ENCODE data around the gene MAP7D2. TPM values are rescaled to one million over a fixed set of nuclear protein-coding genes. Genes with fewer than 3 reads are reported as not detected.

MAP7D2 gene
- total RNA-seq, 1 donor from 2014 or later, result not detected

- Histone ChIP-seq H3K27ac (ENCODE audit: low read depth, low read length) (no peak overlapping the region), H3K9ac (ENCODE audit: low read depth in 1 of 3, low read length in 3 of 3) (no peak overlapping the region), H3K36me3 (ENCODE audit: control insufficient read depth in 3 of 3, insufficient read depth in 3 of 3, low read length in 3 of 3) (peaks cover 4 to 18% (median 5%) of the 10 kb centered on the region in 3 donors), H3K9me3 (ENCODE audit: control insufficient read depth in 3 of 3, low read length in 3 of 3) (no peaks in the 10 kb centered on the region), H3K4me3 (ENCODE audit: low read length in 3 of 3) (no peak overlapping the region), H3K27me3 (ENCODE audit: control insufficient read depth in 3 of 3, insufficient read depth in 3 of 3, low read length in 3 of 3) (no peaks in the 10 kb centered on the region), H3K4me1 (ENCODE audit: control insufficient read depth in 3 of 3, insufficient read depth in 3 of 3, low read length in 3 of 3) (no peaks in the 10 kb centered on the region)
Measured at GRCh38 chrX:20124964-20125363, 8.3 kb upstream of the MAP7D2 start.

GRCh38 chrX:20118065-20118824 is 1.5 kb upstream of the MAP7D2 start:
- H3K9ac ChIP-seq (ENCODE audit: low read depth in 1 of 3, low read length in 3 of 3), result no peak overlapping the region
- peaks cover 15 to 18% (median 17%) of the 10 kb centered on the region in 3 donors for H3K27me3 ChIP-seq (ENCODE audit: control insufficient read depth in 3 of 3, insufficient read depth in 3 of 3, low read length in 3 of 3)
- H3K36me3 ChIP-seq (ENCODE audit: control insufficient read depth in 3 of 3, insufficient read depth in 3 of 3, low read length in 3 of 3), result no peaks in the 10 kb centered on the region
- peaks cover 0 to 2% (median 0%) of the 10 kb centered on the region in 3 donors for H3K9me3 ChIP-seq (ENCODE audit: control insufficient read depth in 3 of 3, low read length in 3 of 3)
- no peak overlapping the region for H3K4me3 ChIP-seq (ENCODE audit: low read length in 3 of 3)
- no peak overlapping the region for H3K27ac ChIP-seq (ENCODE audit: low read depth, low read length)
- peaks cover 0 to 7% (median 5%) of the 10 kb centered on the region in 3 donors for H3K4me1 ChIP-seq (ENCODE audit: control insufficient read depth in 3 of 3, insufficient read depth in 3 of 3, low read length in 3 of 3)

DNA sequence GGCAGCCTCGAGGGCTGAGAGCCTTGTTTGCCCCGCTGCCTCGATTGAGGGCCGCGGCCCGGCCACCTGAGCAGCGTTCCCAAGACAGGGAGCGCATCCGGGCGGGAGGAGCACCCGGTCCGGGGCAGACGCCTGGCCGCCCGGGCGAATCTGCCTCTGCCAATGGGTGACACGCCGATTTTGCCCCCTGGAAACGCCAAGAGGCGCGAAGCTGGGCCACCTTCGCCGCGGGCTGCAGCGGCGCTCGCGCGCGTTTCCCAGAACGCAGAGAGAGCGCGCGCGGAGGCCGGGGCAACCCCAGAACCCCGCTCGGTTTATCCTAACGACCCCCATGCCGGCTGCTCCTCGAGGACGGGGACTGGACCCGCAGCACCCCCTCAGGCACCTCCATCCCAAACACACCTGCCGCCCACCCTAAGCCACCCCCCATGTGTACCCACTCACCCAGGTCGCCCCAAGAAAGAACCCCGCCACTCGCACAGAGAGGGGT is 575 bp downstream of the MAP7D2 start:
- H3K4me1 ChIP-seq (ENCODE audit: control insufficient read depth in 3 of 3, insufficient read depth in 3 of 3, low read length in 3 of 3), result peaks cover 0 to 7% (median 5%) of the 10 kb centered on the region in 3 donors
- H3K27me3 ChIP-seq (ENCODE audit: control insufficient read depth in 3 of 3, insufficient read depth in 3 of 3, low read length in 3 of 3), result peaks cover 15 to 20% (median 18%) of the 10 kb centered on the region in 3 donors
- no peaks in the 10 kb centered on the region for H3K36me3 ChIP-seq (ENCODE audit: control insufficient read depth in 3 of 3, insufficient read depth in 3 of 3, low read length in 3 of 3)
- no peak overlapping the region for H3K27ac ChIP-seq (ENCODE audit: low read depth, low read length)
- H3K9me3 ChIP-seq (ENCODE audit: control insufficient read depth in 3 of 3, low read length in 3 of 3), result peaks cover 0 to 2% (median 0%) of the 10 kb centered on the region in 3 donors
- no peak overlapping the region for H3K9ac ChIP-seq (ENCODE audit: low read depth in 1 of 3, low read length in 3 of 3)
- H3K4me3 ChIP-seq (ENCODE audit: low read length in 3 of 3), result peak overlapping the region in 2 of 3 donors; percentile 35 to 57

GRCh38 chrX:20112022-20112774 is 4.5 kb downstream of the MAP7D2 start:
- H3K27me3 ChIP-seq (ENCODE audit: control insufficient read depth in 3 of 3, insufficient read depth in 3 of 3, low read length in 3 of 3), result peaks cover 7 to 16% (median 11%) of the 10 kb centered on the region in 3 donors
- no peak overlapping the region for H3K27ac ChIP-seq (ENCODE audit: low read depth, low read length)
- no peaks in the 10 kb centered on the region for H3K36me3 ChIP-seq (ENCODE audit: control insufficient read depth in 3 of 3, insufficient read depth in 3 of 3, low read length in 3 of 3)
- no peak overlapping the region for H3K4me3 ChIP-seq (ENCODE audit: low read length in 3 of 3)
- peaks cover 0 to 7% (median 5%) of the 10 kb centered on the region in 3 donors for H3K4me1 ChIP-seq (ENCODE audit: control insufficient read depth in 3 of 3, insufficient read depth in 3 of 3, low read length in 3 of 3)
- H3K9me3 ChIP-seq (ENCODE audit: control insufficient read depth in 3 of 3, low read length in 3 of 3), result peaks cover 0 to 1% (median 0%) of the 10 kb centered on the region in 3 donors
- H3K9ac ChIP-seq (ENCODE audit: low read depth in 1 of 3, low read length in 3 of 3), result no peak overlapping the region

- no peaks in the 10 kb centered on the region for H3K9me3 ChIP-seq (ENCODE audit: control insufficient read depth in 3 of 3, low read length in 3 of 3)
- no peaks in the 10 kb centered on the region for H3K36me3 ChIP-seq (ENCODE audit: control insufficient read depth in 3 of 3, insufficient read depth in 3 of 3, low read length in 3 of 3)
- H3K4me1 ChIP-seq (ENCODE audit: control insufficient read depth in 3 of 3, insufficient read depth in 3 of 3, low read length in 3 of 3), result peaks cover 0 to 4% (median 0%) of the 10 kb centered on the region in 3 donors
- no peak overlapping the region for H3K27ac ChIP-seq (ENCODE audit: low read depth, low read length)
- peaks cover 3 to 9% (median 5%) of the 10 kb centered on the region in 3 donors for H3K27me3 ChIP-seq (ENCODE audit: control insufficient read depth in 3 of 3, insufficient read depth in 3 of 3, low read length in 3 of 3)
- H3K4me3 ChIP-seq (ENCODE audit: low read length in 3 of 3), result no peak overlapping the region
- no peak overlapping the region for H3K9ac ChIP-seq (ENCODE audit: low read depth in 1 of 3, low read length in 3 of 3)
Measured at GRCh38 chrX:20111271-20111670, 5.4 kb downstream of the MAP7D2 start.

- Histone ChIP-seq H3K4me3 (ENCODE audit: low read length in 3 of 3) (no peak overlapping the region), H3K4me1 (ENCODE audit: control insufficient read depth in 3 of 3, insufficient read depth in 3 of 3, low read length in 3 of 3) (no peaks in the 10 kb centered on the region), H3K36me3 (ENCODE audit: control insufficient read depth in 3 of 3, insufficient read depth in 3 of 3, low read length in 3 of 3) (no peaks in the 10 kb centered on the region), H3K9ac (ENCODE audit: low read depth in 1 of 3, low read length in 3 of 3) (no peak overlapping the region), H3K27me3 (ENCODE audit: control insufficient read depth in 3 of 3, insufficient read depth in 3 of 3, low read length in 3 of 3) (peaks cover 0 to 4% (median 0%) of the 10 kb centered on the region in 3 donors), H3K9me3 (ENCODE audit: control insufficient read depth in 3 of 3, low read length in 3 of 3) (no peaks in the 10 kb centered on the region), H3K27ac (ENCODE audit: low read depth, low read length) (no peak overlapping the region)
Measured at GRCh38 chrX:20101934-20102581, 14.6 kb downstream of the MAP7D2 start.

DNA sequence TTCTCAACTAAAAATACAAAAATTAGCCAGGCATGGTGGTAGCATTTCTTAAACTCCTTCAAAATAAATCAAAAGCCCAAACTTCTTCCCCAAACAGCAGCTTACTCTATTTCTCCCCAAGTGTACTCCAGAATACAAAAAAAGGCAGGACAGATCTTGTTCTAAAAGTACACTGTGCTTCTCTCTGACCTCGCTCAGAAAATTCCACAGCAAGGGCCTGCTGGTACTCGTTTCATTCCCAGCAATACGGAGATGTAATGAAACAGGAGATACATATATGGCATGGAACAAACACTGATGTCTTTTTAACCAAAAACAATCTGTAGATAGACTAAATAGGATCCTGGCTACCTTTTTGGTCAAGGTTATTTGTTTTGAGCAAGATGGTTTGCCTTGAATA is 25.2 kb downstream of the MAP7D2 start:
- Histone ChIP-seq H3K36me3 (ENCODE audit: control insufficient read depth in 3 of 3, insufficient read depth in 3 of 3, low read length in 3 of 3) (no peaks in the 10 kb centered on the region), H3K27ac (ENCODE audit: low read depth, low read length) (no peak overlapping the region), H3K4me1 (ENCODE audit: control insufficient read depth in 3 of 3, insufficient read depth in 3 of 3, low read length in 3 of 3) (no peaks in the 10 kb centered on the region), H3K4me3 (ENCODE audit: low read length in 3 of 3) (no peak overlapping the region), H3K9ac (ENCODE audit: low read depth in 1 of 3, low read length in 3 of 3) (no peak overlapping the region), H3K27me3 (ENCODE audit: control insufficient read depth in 3 of 3, insufficient read depth in 3 of 3, low read length in 3 of 3) (peaks cover 0 to 5% (median 0%) of the 10 kb centered on the region in 3 donors), H3K9me3 (ENCODE audit: control insufficient read depth in 3 of 3, low read length in 3 of 3) (no peaks in the 10 kb centered on the region)

DNA sequence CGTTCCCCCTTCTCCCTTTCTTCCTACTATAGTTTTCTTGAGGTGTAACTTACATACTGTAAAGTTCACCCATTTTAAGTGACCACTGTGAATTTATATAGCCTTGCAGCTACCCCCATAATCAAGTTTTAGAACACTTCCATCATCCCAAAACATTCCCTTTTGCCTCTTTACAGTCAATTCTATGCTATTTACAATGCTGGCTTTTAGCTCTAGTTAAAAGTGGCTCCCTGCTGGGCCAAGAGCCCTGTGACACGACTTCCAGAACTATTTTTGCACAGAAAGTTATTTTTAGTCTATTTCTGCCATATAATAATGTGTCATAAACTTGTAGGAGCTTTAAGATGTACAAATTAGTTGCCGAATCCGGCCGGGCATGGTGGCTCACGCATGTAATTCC is 26.9 kb downstream of the MAP7D2 start:
- Histone ChIP-seq H3K9ac (ENCODE audit: low read depth in 1 of 3, low read length in 3 of 3) (no peak overlapping the region), H3K9me3 (ENCODE audit: control insufficient read depth in 3 of 3, low read length in 3 of 3) (no peaks in the 10 kb centered on the region), H3K4me3 (ENCODE audit: low read length in 3 of 3) (no peak overlapping the region), H3K4me1 (ENCODE audit: control insufficient read depth in 3 of 3, insufficient read depth in 3 of 3, low read length in 3 of 3) (no peaks in the 10 kb centered on the region), H3K27me3 (ENCODE audit: control insufficient read depth in 3 of 3, insufficient read depth in 3 of 3, low read length in 3 of 3) (peaks cover 0 to 5% (median 0%) of the 10 kb centered on the region in 3 donors), H3K36me3 (ENCODE audit: control insufficient read depth in 3 of 3, insufficient read depth in 3 of 3, low read length in 3 of 3) (no peaks in the 10 kb centered on the region), H3K27ac (ENCODE audit: low read depth, low read length) (no peak overlapping the region)

- no peak overlapping the region for H3K9ac ChIP-seq (ENCODE audit: low read depth in 1 of 3, low read length in 3 of 3)
- H3K4me1 ChIP-seq (ENCODE audit: control insufficient read depth in 3 of 3, insufficient read depth in 3 of 3, low read length in 3 of 3), result no peaks in the 10 kb centered on the region
- H3K27ac ChIP-seq (ENCODE audit: low read depth, low read length), result no peak overlapping the region
- H3K9me3 ChIP-seq (ENCODE audit: control insufficient read depth in 3 of 3, low read length in 3 of 3), result no peaks in the 10 kb centered on the region
- H3K27me3 ChIP-seq (ENCODE audit: control insufficient read depth in 3 of 3, insufficient read depth in 3 of 3, low read length in 3 of 3), result no peaks in the 10 kb centered on the region
- no peak overlapping the region for H3K4me3 ChIP-seq (ENCODE audit: low read length in 3 of 3)
- no peaks in the 10 kb centered on the region for H3K36me3 ChIP-seq (ENCODE audit: control insufficient read depth in 3 of 3, insufficient read depth in 3 of 3, low read length in 3 of 3)
Measured at GRCh38 chrX:20080277-20080676, 36.4 kb downstream of the MAP7D2 start.
